GM12878 (cell line): ENCODE results near the gene STX12. TPM values are rescaled to one million over a fixed set of nuclear protein-coding genes. Genes with fewer than 3 reads are reported as not detected.

Experiments
- ATAC-seq: fragments of 200-7000 bp; cut with Tn5 transposase; 3 replicates; pipeline ENCODE4 v1.9.1; 2020; ENCODE audit warnings: mild to moderate bottlenecking, moderate library complexity
- BruUV-seq: library from RNA; stranded (reverse); fragments of 400-500 nt; replicated peaks from 2 replicates; lab custom pipeline; 2021; lab: Mats Ljungman, UMichigan
- CTCF ChIA-PET: fragments of 300-600 bp; sonication (Branson Sonifier 250); formaldehyde crosslinking; extraction: SDS; loops from one replicate; lab custom pipeline; 2021; ENCODE audit warnings: inconsistent platforms; lab: Yijun Ruan, JAX
- POLR2A ChIA-PET: fragments of 350-600 bp; formaldehyde crosslinking; extraction: SDS; loops from one replicate; lab custom pipeline; 2021; ENCODE audit warnings: inconsistent platforms; lab: Charles Lee
- RAD21 ChIA-PET: fragments of 300-600 bp; sonication (Branson Sonifier 250); formaldehyde crosslinking; loops from one replicate; lab custom pipeline; 2023; ENCODE audit warnings: antibody characterized with exemption; ENCODE audit not compliant: unreplicated experiment; lab: Charles Lee
- SMC1A ChIA-PET: fragments of 300-600 bp; sonication (Branson Sonifier 250); formaldehyde crosslinking; loops from one replicate; lab custom pipeline; 2023; ENCODE audit not compliant: unreplicated experiment, uncharacterized antibody; lab: Charles Lee
- DNase-seq: peaks from one replicate; pipeline ENCODE4 v3.0.0-alpha.2; 2011; ENCODE audit warnings: low read depth, low spot score
- FAIRE-seq: peaks from 3 replicates; lab custom pipeline; 2011; peaks lifted over from hg19 to GRCh38; lab: Jason Lieb, UNC
- H2AFZ ChIP-seq: 2 replicates; pipeline ENCODE4 v1.6.0; 2011; ENCODE audit warnings: low read depth, low read length, control low read depth; ENCODE audit not compliant: control insufficient read depth
- H3K27ac ChIP-seq: 2 replicates; pipeline ENCODE4 v1.5.1; 2011; ENCODE audit warnings: control low read depth; ENCODE audit not compliant: control insufficient read depth, insufficient read depth
- H3K27me3 ChIP-seq, 2 experiments: replicated peaks in 1 of 2; 2 replicates each; pipeline versions ENCODE4 v1.6.0 to v1.6.1; 2011; ENCODE audit warnings: low read length in 1 of 2; ENCODE audit not compliant: control insufficient read depth in 2 of 2, insufficient read depth in 2 of 2
- H3K36me3 ChIP-seq, 2 experiments: 2 replicates each; pipeline ENCODE4 v1.5.1; 2011; ENCODE audit warnings: low read length in 1 of 2; ENCODE audit not compliant: control insufficient read depth in 2 of 2, insufficient read depth in 2 of 2
- H3K4me1 ChIP-seq: 2 replicates; pipeline ENCODE4 v1.6.1; 2011; ENCODE audit warnings: mild to moderate bottlenecking, low read length, moderate library complexity, mixed read lengths; ENCODE audit not compliant: control insufficient read depth, insufficient read depth
- H3K4me2 ChIP-seq: 2 replicates; pipeline ENCODE4 v1.6.0; 2011; ENCODE audit warnings: control low read depth; ENCODE audit not compliant: control insufficient read depth, insufficient read depth
- H3K4me3 ChIP-seq: fragments of 200-600 bp; sonication (generic); 2 replicates; pipeline ENCODE4 v1.5.1; 2016
- H3K79me2 ChIP-seq: 2 replicates; pipeline ENCODE4 v1.6.0; 2011; ENCODE audit warnings: low read length; ENCODE audit not compliant: control insufficient read depth, insufficient read depth
- H3K9ac ChIP-seq: 2 replicates; pipeline ENCODE4 v1.8.0; 2011; ENCODE audit warnings: low read length, control low read depth, mixed read lengths; ENCODE audit not compliant: control insufficient read depth, insufficient read depth
- H3K9me3 ChIP-seq: replicated peaks from 3 replicates; pipeline ENCODE4 v1.5.1; 2011; ENCODE audit warnings: mild to moderate bottlenecking, low read length; ENCODE audit not compliant: control insufficient read depth, insufficient read depth
- H4K20me1 ChIP-seq: 2 replicates; pipeline ENCODE4 v1.6.0; 2011; ENCODE audit not compliant: control insufficient read depth, insufficient read depth
- CHD1 ChIP-seq: IDR thresholded peaks from 2 replicates; pipeline ENCODE4 v1.6.1; 2012; ENCODE audit warnings: low read depth, low read length, improper control_type of control experiment
- EP300 ChIP-seq, 2 experiments: fragments of 150-350 bp in 1 of 2; IDR thresholded peaks; 2 replicates each; pipeline ENCODE4 v1.6.1; 2011 to 2012; ENCODE audit warnings: low read depth in 2 of 2, low read length in 2 of 2, borderline replicate concordance in 1 of 2, improper control_type of control experiment in 1 of 2, inconsistent platforms in 1 of 2; ENCODE audit not compliant: control insufficient read depth in 1 of 2
- ETV6 ChIP-seq, 2 experiments: fragments of 450-650 bp in 1 of 2; IDR thresholded peaks in 1 of 2; conservative IDR thresholded peaks in 1 of 2; 2 replicates each; pipeline ENCODE4 v1.6.1; 2014; ENCODE audit warnings: antibody characterized with exemption in 1 of 2, borderline replicate concordance in 1 of 2, low read depth in 1 of 2, mild to moderate bottlenecking in 1 of 2, moderate library complexity in 1 of 2
- LARP7 ChIP-seq: fragments of 450-650 bp; IDR thresholded peaks from 2 replicates; pipeline ENCODE4 v1.6.1; 2017; ENCODE audit warnings: mild to moderate bottlenecking
- PBX3 ChIP-seq: IDR thresholded peaks from 2 replicates; pipeline ENCODE4 v1.6.1; 2011; ENCODE audit warnings: mild to moderate bottlenecking, low read depth, low read length, moderate library complexity; ENCODE audit not compliant: insufficient replicate concordance
- SREBF1 ChIP-seq: IDR thresholded peaks from 2 replicates; pipeline ENCODE4 v1.6.1; 2012; ENCODE audit warnings: mild to moderate bottlenecking, low read length
- TCF7 ChIP-seq: IDR thresholded peaks from 2 replicates; pipeline ENCODE4 v1.6.1; 2014; ENCODE audit warnings: antibody characterized with exemption, borderline replicate concordance
- ZBTB4 ChIP-seq: fragments of 450-650 bp; formaldehyde crosslinking; IDR thresholded peaks from 2 replicates; pipeline ENCODE4 v1.4.0; 2022; ENCODE audit warnings: mild to moderate bottlenecking, moderate library complexity
- WGBS: methylation state at CpG from one replicate; pipeline ENCODE4 v1.1.6; 2016; ENCODE audit warnings: low lambda C conversion rate; ENCODE audit not compliant: insufficient replicate concordance, insufficient coverage; ENCODE audit errors: missing lambda C conversion rate; 5-methylcytosine and 5-hydroxymethylcytosine counted together
- in situ Hi-C: fragments of 300-500 bp; cut with MboI; formaldehyde crosslinking; loops from 9 replicates; pipeline ENCODE4 v1.14.3; 2018; ENCODE audit warnings: mixed read lengths
- intact Hi-C: fragments of 100-400 bp; cut with micrococcal nuclease; formaldehyde crosslinking; loops from one replicate; pipeline ENCODE4 v1.14.2; 2022; ENCODE audit not compliant: unreplicated experiment
- polyA plus RNA-seq, 11 experiments: library from polyadenylated mRNA; depleted of rRNA in 4 of 11; unstranded in 6 of 11; stranded (reverse) in 5 of 11; fragments of >200 nt; fragmentation: Nextera tagmentation in 4 of 11; fragmentation: Illumina TruSeq in 1 of 11; extraction: Ambion mirVana in 4 of 11; extraction: Trizol in 1 of 11; gene quantifications; 1 replicate in 1 of 11; 2 replicates in 10 of 11; pipeline versions ENCODE4 v1.2.1 to v1.2.3, GENCODE V29; 2011 to 2016; ENCODE audit warnings: inconsistent platforms in 2 of 11, missing spikeins in 2 of 11, low read depth in 1 of 11
- total RNA-seq, 4 experiments: library from RNA; depleted of rRNA in 3 of 4; stranded (reverse); fragments of >200 nt in 3 of 4; fragmentation: Illumina TruSeq in 1 of 4; extraction: Trizol in 1 of 4; gene quantifications; 2 replicates each; pipeline versions ENCODE4 v1.2.1 to v1.2.3, GENCODE V29; 2013 to 2021

STX12 gene
- total and polyA plus RNA-seq, 10 of the 15 experiments (the other 5 are each of a cell fraction or from before 2014, with no cell fraction given) = 20.2 to 35.0 (median 28.1) TPM

GRCh38 chr1:27811741-27812500, 38.9 kb downstream of the STX12 start:
- DNase-seq = no peak

More at GRCh38 chr1:27811741-27812500, 38.9 kb downstream of the STX12 start:
- no peak overlapping the region for H3K4me2 ChIP-seq
- TF ChIP-seq EP300 (IDR thresholded peaks at IDR 0.05; ENCODE audit: borderline replicate concordance in 1 of 2, control insufficient read depth in 1 of 2, low read depth in 2 of 2, low read length in 2 of 2) = no peak
- no peak for TF ChIP-seq CHD1
- TF ChIP-seq TCF7 = no peak
- TF ChIP-seq LARP7 = no peak
- no peak for TF ChIP-seq ZBTB4 (CRISPR knock-in tag)
- no peak for TF ChIP-seq SREBF1
- no peak for TF ChIP-seq PBX3
- no peak for TF ChIP-seq ETV6 (conservative IDR thresholded peaks at IDR 0.05 in 1 of 2, IDR thresholded peaks at IDR 0.05 in 1 of 2; ENCODE audit: borderline replicate concordance in 1 of 2, low read depth in 1 of 2)
- TF ChIP-seq, all 136 proteins: peak for 0
- H3K36me3 ChIP-seq = peaks cover 2 to 10% of the 10 kb centered on the region in 2 experiments; a peak in 2 of 4 replicates
- FAIRE-seq (no peak), ATAC-seq (no peak)
- no peak overlapping the region for H3K27ac ChIP-seq
- no peaks in the 10 kb centered on the region for H3K79me2 ChIP-seq
- POLR2A ChIA-PET = no interaction called here
- no peak overlapping the region for H3K4me3 ChIP-seq
- RAD21 ChIA-PET = interaction anchor here (1.7 kb wide), 1 partner anchor 142 kb away, joined by 4 read pairs; no protein-coding TSS in a partner anchor
- 22% methylated on average over 5 of the region's 6 CpGs for WGBS
- H3K27me3 ChIP-seq = no peaks in the 10 kb centered on the region
- intact Hi-C loops = no loop called here
- H4K20me1 ChIP-seq = no peaks in the 10 kb centered on the region
- no peaks in the 10 kb centered on the region for H3K4me1 ChIP-seq
- no peaks in the 10 kb centered on the region for H3K9me3 ChIP-seq
- SMC1A ChIA-PET = interaction anchor here (1.0 kb wide), 1 partner anchor 18 kb away, joined by 3 read pairs; the partner anchor contains the start of gene PPP1R8
- in situ Hi-C loops = no loop called here
- BruUV-seq = no TSS peak
- H2AFZ ChIP-seq = no peak overlapping the region
- CTCF ChIA-PET = interaction anchor here (0.5 kb wide), 1 partner anchor 86 kb away, joined by 3 read pairs; the partner anchor contains the start of gene FAM76A
- no peak overlapping the region for H3K9ac ChIP-seq
